Hepatocyte (in vitro differentiated cells): ENCODE results near the gene AKAP10.

ENCODE experiments used
- EZH2 ChIP-seq: fragments of 200-600 bp; sonication (generic); IDR thresholded peaks from 2 replicates; pipeline ENCODE4 v1.6.1; 2016; ENCODE audit warnings: antibody characterized with exemption, mild to moderate bottlenecking, borderline replicate concordance
- EZH2phosphoT487 ChIP-seq: fragments of 200-600 bp; sonication (generic); IDR thresholded peaks from one replicate; pipeline ENCODE4 v1.6.1; 2018; ENCODE audit warnings: antibody characterized with exemption, mild to moderate bottlenecking, low read depth, moderate library complexity; ENCODE audit not compliant: unreplicated experiment, severe bottlenecking
- TF ChIP-seq, protein P1 (sequence below): fragments of 200-600 bp; sonication (generic); IDR thresholded peaks from 2 replicates; pipeline ENCODE4 v1.5.1; 2016; ENCODE audit warnings: antibody characterized with exemption, mild to moderate bottlenecking; ENCODE audit not compliant: poor library complexity

DNA sequence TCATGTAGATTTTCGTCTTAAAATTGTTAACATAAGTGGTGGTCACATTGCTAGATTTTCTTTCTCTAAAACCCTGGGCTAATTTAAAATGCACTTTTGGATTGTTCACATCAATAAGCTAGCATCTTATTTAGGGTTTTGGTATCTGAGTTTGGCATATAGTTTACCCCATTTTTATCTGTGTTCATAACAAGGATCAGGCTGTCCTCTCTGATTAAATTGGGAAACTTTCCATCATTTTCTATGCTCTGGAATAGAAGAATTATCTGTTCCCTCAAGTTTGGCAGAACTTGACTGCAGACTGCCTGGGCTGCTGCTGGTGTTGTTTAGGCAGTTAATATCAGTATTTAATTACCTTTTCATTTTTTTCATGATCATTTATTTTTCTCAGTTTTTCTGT, 33.3 kb upstream of the AKAP10 start:
- TF ChIP-seq, protein P1, sequence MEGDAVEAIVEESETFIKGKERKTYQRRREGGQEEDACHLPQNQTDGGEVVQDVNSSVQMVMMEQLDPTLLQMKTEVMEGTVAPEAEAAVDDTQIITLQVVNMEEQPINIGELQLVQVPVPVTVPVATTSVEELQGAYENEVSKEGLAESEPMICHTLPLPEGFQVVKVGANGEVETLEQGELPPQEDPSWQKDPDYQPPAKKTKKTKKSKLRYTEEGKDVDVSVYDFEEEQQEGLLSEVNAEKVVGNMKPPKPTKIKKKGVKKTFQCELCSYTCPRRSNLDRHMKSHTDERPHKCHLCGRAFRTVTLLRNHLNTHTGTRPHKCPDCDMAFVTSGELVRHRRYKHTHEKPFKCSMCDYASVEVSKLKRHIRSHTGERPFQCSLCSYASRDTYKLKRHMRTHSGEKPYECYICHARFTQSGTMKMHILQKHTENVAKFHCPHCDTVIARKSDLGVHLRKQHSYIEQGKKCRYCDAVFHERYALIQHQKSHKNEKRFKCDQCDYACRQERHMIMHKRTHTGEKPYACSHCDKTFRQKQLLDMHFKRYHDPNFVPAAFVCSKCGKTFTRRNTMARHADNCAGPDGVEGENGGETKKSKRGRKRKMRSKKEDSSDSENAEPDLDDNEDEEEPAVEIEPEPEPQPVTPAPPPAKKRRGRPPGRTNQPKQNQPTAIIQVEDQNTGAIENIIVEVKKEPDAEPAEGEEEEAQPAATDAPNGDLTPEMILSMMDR: no peak
- TF ChIP-seq EZH2 (no peak), EZH2phosphoT487 (no peak)
